ENCODE measurements around the gene SHC3.

DNA sequence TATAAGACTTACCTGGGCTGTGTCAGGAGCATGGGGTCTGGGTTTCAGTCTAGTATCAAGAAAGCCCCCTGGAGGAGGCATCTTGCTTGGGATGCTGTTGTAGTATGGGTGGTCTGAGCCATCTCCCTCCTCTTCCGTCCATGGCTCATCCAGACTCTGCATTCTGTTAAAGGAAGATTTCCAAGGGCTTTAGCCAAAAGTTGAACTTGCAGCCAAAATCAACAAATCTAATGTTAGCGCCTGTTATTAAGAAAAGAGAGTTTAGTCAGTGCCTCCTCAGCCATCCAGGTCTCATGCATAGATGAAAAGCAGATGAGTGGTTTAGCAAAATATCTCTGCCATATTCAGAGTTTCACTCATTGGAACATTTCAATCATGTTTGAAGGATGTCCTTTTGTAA is 131.8 kb downstream of the SHC3 start:
- TF ChIP-seq CTCF (IDR thresholded peaks at IDR 0.05; ENCODE audit: poor library complexity, severe bottlenecking) (no peak), POLR2AphosphoS5 (IDR thresholded peaks at IDR 0.05) (no peak), EZH2 (IDR thresholded peaks at IDR 0.05; ENCODE audit: borderline replicate concordance, insufficient read depth, low read length, poor library complexity, severe bottlenecking) (no peak), TAF1 (IDR thresholded peaks at IDR 0.05; ENCODE audit: low read depth) (no peak), EP300 (conservative IDR thresholded peaks at IDR 0.05; ENCODE audit: poor library complexity, severe bottlenecking) (no peak)

Data from neural cell (in vitro differentiated cells).